Stimulated activated CD8-positive, alpha-beta memory T cell treated with anti-CD3 and anti-CD28 coated beads, Interleukin-12 subunit alpha, Interleukin-12 subunit beta, amount 100 ng/mL, for 1 hour (primary cell): Measurements from ENCODE around the gene CGNL1.
A peak's percentile ranks its signal among the peaks of the same experiment; 100 is the strongest.

Experiments
- DNase-seq: peaks from one replicate; pipeline ENCODE4 v3.0.0-alpha.2; 2020; ENCODE audit warnings: low read depth

The CGNL1 gene

GRCh38 chr15:57551715-57552677, 175.7 kb downstream of the CGNL1 start:
- DNase-seq, result no peak

DNA sequence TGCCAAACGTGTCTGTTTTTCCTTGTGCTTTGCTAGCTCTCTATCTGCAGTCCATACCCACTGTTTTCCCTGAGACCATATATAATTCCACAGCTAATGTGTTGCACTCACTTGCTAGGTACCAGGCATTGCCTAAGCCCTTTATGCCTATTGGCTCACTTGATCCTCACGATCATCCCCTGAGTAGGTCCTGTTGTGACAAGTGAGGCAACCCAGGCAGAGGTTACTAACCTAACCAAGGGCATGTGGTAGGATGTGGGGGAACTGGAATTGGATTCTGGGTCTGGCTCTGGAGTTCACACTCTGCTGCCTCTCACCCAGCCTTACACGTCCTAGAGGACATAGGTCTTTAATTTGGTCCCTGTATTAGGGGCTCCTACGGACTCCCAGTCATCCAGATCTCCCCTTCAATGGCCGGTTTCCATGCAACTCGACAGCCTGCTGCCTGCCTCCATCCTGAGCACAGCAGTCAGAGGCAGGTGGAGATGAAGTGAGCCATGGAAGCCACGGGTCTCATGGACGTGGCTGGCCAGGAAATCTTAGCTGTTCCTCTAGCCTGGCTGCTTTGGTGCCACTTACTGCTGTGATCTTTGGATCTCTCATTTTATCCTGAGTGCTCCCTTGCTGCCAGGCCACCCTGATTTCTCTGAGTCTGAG, 176.5 kb downstream of the CGNL1 start:
- DNase-seq, result no peak

- DNase-seq, result no peak
Measured at GRCh38 chr15:57553526-57553925, 177.2 kb downstream of the CGNL1 start.

DNA sequence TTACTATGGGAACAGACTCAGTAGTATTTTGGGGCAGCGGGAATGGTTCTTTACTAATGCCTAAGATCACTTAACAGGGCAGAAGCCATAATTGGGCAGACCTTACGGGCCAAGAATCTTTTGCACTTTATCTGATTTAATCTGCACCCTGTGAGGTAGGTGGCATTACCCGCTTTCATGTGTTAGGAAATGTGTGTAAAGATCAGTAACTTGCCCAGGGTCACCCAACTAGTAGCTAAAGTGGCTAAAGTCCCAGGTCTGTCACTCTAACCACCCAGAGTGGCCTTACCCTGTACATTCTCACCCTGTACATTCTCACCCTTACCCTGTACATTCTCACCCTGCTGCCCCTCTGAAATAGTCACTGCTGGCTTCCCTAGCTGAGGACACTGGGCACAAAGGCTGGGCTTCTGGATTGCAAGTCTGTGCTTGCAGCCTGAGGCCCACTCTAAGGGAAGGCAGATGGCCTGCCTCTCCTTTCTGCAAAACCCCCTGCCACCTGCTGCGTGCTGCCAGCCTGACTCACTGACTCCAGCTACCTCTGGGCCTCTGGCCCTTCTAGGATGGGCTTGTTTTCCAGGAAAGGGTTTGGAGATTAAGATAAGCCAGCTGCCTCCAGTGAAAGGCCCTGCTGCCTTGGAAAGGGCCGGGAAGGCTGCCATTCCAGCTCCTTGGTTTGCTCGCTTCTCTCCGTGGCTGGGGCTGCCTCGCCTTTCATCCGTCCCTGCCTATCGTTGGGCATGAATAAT, 177.9 kb downstream of the CGNL1 start:
- no peak for DNase-seq

DNA sequence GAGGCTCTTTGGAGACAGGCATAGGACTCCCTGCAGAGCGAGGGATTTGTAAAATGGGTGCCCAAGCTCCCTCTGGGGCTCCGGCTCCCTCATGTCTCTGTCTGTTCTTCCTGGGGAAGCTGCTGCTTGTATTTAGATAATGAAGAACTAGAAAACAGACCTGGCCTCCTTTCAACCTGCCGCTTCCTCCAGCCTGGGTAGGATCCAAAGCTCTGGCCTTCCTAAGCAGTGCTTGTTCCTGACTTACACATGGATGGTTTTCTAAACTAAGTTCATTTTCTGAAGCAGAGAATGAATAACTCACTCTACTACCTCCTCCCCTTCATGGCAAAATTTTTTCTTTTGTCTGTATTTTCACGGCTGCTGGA, 178.5 kb downstream of the CGNL1 start:
- no peak for DNase-seq

- DNase-seq, result no peak
Measured at GRCh38 chr15:57555270-57555669, 179.0 kb downstream of the CGNL1 start.

DNA sequence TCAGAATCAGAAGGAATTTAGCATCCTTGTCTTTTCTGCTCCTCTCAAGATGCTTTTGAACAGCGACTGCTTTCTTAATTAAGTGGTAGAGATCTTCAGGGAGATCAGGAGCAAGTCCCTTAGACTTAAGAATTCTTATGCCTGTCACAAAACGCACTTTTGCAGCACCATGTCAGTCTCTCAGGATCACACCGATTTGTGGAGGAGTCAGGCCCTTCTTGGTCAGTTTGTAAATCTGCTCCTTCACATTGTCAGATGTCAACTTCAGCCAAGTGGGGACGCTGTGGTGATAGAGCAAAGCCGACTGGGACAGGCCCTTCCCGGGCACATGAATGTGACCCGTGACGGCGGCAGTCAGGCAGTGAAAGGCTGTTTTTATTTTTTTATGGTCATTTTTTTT, 179.7 kb downstream of the CGNL1 start:
- DNase-seq, result no peak

DNA sequence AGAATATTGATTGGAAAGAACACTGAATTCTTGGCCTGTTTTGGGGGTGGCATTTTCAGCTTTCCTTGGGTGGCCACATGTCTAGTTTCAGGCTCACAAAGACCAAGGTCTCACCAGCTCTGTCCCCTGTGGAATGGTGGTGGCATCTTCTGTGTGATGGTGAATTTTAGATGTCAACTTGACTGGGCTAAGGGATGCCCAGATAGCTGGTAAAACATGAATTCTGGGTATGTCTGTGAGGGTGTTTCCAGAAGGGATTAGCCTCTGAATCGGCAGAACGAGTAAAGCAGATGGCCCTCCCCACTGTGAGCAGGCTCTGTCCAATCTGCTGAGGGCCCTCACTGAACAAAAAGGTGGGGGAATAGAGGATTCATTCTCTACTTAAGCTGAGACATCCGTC, 181.0 kb downstream of the CGNL1 start:
- DNase-seq, result no peak

DNA sequence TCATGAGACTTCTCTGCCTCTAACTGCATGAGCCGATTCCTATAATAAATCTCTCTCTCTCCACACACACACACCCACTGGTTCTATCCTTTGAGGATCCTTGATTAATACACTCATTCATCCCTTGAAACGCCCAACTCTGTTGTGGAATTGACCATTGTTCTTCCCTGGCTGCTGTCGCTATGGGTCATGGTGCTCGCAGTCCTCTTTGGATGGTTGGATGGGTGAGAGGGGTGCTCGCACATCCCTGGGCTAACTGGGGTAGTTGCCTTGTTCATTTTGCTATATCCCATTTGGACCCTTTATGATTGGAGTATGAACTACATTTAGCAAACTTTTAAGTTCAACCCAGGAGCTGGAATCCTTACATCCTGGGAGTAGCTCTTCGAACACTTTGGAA, 181.5 kb downstream of the CGNL1 start:
- no peak for DNase-seq

DNA sequence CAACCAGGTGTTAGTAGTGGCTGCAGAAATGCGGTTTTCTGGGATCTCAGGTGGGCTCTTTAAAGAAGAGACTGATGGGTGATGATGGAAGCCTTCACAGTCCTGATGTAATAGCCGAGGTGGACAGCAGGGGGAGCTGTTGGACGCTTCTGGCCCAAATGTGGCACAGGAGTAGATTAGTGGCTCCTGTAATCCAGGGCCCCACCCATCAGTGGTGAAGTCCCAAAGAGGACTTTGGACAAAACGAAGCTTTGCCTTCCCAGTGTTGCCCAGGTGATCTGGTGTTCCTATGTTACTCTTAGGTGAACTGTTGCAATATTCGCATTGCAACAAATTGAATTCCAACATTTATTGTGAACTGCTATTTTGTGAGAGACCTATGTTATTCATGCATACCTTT, 183.6 kb downstream of the CGNL1 start:
- DNase-seq, result peak; percentile 52

- DNase-seq, result peak; percentile 44
Measured at GRCh38 chr15:57561041-57561711, 184.9 kb downstream of the CGNL1 start.

DNA sequence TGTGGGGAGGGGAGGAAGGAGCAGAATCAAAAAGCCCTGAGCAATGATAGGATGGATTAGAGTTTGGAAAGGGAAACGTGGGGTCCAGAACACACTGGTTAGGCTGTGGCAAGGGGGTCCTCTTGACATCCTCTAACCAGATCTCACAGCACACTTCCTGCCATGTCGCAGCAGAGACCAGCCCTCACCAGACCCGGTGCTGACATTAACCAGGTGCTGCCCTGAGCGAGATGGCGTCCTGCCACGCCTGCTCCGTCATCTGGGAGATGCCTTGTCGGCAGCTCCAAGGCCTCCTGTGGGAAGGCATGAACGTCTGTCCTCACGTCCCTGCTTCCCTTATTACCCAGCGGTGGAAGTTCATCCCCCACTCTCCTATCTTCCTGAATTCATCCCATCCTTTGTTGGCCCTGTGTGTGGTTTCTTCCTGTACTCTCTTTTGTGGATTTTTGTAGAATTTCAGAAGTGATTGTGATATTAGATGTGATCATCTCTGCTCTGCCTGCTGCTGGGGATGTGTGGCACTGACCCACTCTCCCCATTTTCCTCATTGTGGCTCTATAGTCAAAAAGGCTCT, 186.0 kb downstream of the CGNL1 start:
- no peak for DNase-seq

DNA sequence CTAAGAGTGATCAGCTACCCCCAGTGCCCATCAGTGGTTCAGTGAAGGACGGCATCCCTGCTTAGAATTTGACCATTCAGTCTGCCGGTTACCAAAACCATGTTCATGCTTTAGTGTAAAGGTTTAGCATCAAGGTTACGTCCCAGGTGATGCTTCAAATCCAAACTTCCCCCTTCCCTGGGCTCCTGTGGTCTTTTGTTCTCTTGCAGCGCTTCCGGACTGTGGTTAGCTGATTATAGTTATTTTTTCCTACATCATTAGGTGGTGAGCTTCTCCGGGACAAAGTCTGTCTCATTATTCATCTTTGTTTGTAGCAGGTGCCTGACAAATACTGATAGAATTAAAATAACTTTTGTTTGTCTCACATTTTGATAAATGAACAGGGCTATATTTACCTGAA, 187.1 kb downstream of the CGNL1 start:
- DNase-seq, result no peak

DNA sequence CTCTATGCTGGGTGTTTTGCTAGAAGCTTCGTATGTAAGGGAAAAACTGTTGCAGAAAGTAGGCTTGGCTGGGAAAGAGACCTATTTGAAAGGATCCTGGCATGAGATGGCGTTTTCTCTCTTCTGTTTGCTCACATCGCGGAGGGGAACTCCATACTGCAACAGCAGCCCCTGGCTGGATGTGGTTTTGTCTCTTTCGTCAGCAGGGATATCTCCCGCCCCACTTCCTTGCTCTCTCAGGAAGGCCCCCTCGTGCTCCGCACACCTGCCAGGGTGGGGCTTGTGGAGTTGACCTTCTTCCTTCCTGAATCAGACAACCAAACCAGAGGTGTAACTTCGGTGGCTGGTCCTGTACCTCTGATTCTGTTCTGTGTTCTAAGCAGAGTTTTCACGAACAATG, 189.0 kb downstream of the CGNL1 start:
- DNase-seq, result no peak

GRCh38 chr15:57566834-57567233, 190.5 kb downstream of the CGNL1 start:
- DNase-seq, result no peak

DNA sequence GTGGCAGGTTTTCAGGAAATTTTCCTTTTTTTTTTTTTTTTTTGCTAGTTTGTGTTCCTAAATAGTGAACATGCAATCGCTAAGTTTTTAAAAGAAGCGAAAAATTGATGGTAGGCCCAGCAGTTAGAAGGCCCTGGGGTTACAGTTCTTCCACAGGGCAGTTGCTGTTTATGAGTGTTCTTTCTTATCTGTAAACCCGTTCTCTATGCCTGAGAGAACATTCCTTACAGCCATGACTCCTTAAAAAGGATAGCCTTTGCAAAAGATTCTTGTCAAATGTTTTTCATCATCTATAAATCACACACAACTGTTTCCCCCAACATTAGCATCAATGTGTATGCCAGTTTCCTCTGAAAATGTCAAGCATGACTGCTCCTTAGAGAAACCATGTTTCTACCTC, 191.6 kb downstream of the CGNL1 start:
- DNase-seq, result no peak

DNA sequence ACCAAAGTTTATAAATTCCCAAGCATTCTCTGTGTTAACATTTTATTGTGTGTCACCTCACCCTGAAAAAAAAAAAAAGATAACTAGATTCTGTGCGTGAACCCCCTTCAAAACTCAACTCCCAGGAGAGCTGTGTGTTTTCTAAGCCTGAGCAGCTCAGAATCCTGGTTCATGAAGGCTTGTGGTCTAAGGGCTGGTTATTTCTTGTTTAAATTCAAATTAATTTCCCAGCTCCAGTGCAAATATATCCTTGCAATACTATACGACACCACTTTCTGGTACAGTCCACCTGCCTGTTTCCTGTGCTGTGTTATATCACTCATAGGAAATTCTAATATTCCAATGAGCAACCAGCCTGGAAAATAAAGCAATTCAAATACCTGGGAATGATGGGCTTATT, 192.0 kb downstream of the CGNL1 start:
- no peak for DNase-seq

GRCh38 chr15:57570340-57570739, 194.0 kb downstream of the CGNL1 start:
- DNase-seq, result no peak

- no peak for DNase-seq
Measured at GRCh38 chr15:57570994-57571393, 194.7 kb downstream of the CGNL1 start.

GRCh38 chr15:57571725-57572124, 195.4 kb downstream of the CGNL1 start:
- DNase-seq, result no peak

DNA sequence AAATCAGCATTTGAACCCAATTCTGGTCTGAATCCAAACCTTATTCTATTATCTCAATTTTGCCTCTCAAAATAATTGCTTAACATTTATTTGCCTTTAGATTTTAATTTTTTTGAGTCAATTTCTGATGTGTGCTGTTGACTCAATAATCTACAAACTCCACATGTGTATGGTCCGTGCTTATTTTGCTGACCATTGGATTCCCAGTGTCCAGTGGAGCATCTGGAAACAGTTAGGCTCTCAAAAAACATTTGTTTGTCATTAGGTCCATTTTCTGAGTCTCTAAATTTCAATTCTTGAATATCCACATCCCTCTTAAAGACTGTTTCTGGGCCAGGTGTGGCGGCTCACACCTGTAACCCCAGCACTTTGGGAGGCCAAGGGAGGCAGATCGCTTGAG, 196.2 kb downstream of the CGNL1 start:
- DNase-seq, result no peak

DNA sequence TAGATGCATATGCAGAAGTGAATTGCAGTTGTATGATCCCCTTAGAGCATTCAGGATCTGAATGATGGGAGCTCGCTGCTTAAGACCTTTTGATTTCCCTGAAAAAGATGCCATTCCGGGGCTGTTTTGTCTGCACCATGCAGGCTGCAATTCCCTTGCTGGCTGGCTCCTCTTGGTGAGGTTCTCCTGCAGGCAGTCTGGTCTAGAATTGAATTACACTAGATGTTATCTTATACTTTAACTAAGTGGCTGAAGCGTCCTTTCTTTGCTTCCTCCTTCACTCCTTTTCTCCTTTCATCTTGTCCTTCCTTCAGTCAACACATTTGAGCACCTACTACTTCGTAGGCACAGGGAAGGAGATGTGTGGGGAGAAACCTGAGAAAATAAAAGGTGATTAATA, 196.8 kb downstream of the CGNL1 start:
- DNase-seq, result no peak
